Fibroblast of the aortic adventitia (primary cell): ENCODE measurements around the gene ACAP1. TPM values are rescaled to one million over a fixed set of nuclear protein-coding genes. Genes with fewer than 3 reads are reported as not detected.
A peak's percentile ranks its signal among the peaks of the same experiment; 100 is the strongest.
"Not testable (repeated sequence)": the region's sequence is repeated elsewhere in the genome, so short reads cannot be mapped to it uniquely, and the experiment has no call there.

Source experiments
- DNase-seq: peaks from one replicate; pipeline ENCODE4 v3.0.0-alpha.2; 2010; ENCODE audit warnings: low read depth
- H3K4me3 ChIP-seq: 2 replicates; pipeline ENCODE4 v1.5.1; 2011; ENCODE audit warnings: low read depth, mild to moderate bottlenecking, control low read depth, low read length, moderate library complexity
- CTCF ChIP-seq: IDR thresholded peaks from 2 replicates; pipeline ENCODE4 v1.5.1; 2011; ENCODE audit warnings: mild to moderate bottlenecking, low read length, control low read depth, inconsistent platforms; ENCODE audit not compliant: insufficient read depth
- total RNA-seq: library from RNA; depleted of rRNA; stranded (reverse); fragments of >200 nt; gene quantifications from 2 replicates; pipeline ENCODE4 v1.2.3, GENCODE V29; 2012; ENCODE audit warnings: low replicate concordance

ACAP1 gene
- total RNA-seq, 1 donor, result 0.72 TPM

- no peak for TF ChIP-seq CTCF
- H3K4me3 ChIP-seq, result peak overlapping the region; percentile 97
- DNase-seq, result peak; percentile 99
Measured at GRCh38 chr17:7329374-7329996, 6.8 kb upstream of the ACAP1 start.

- peak; percentile 71 for DNase-seq
- H3K4me3 ChIP-seq, result peak overlapping the region; percentile 97
- no peak for TF ChIP-seq CTCF
Measured at GRCh38 chr17:7329997-7330637, 6.2 kb upstream of the ACAP1 start.

GRCh38 chr17:7330638-7331015 is 5.7 kb upstream of the ACAP1 start:
- H3K4me3 ChIP-seq, result peak overlapping the region; percentile 97
- no peak for DNase-seq
- TF ChIP-seq CTCF, result no peak

GRCh38 chr17:7332111-7332510 is 4.2 kb upstream of the ACAP1 start:
- no peak for DNase-seq
- no peak overlapping the region for H3K4me3 ChIP-seq
- TF ChIP-seq CTCF, result no peak

GRCh38 chr17:7332600-7333069 is 3.7 kb upstream of the ACAP1 start:
- DNase-seq, H3K4me3 ChIP-seq: not testable (repeated sequence)

- no peak overlapping the region for H3K4me3 ChIP-seq
- TF ChIP-seq CTCF, result no peak
- no peak for DNase-seq
Measured at GRCh38 chr17:7334938-7335538, 1.3 kb upstream of the ACAP1 start.

GRCh38 chr17:7335765-7336164 is 564 bp upstream of the ACAP1 start:
- not testable (repeated sequence) for H3K4me3 ChIP-seq, DNase-seq

GRCh38 chr17:7337600-7337999 is 1.3 kb downstream of the ACAP1 start:
- not testable (repeated sequence) for DNase-seq, H3K4me3 ChIP-seq
